HG03060 (cell line): Measurements from ENCODE around the gene PSMD11.
"Not testable (repeated sequence)": the region's sequence is repeated elsewhere in the genome, so short reads cannot be mapped to it uniquely, and the experiment has no call there.

Source experiments
- ATAC-seq: cut with Tn5 transposase; IDR thresholded peaks from one replicate; pipeline ENCODE4 v1.9.1; 2021; ENCODE audit warnings: low read depth, moderate number of reproducible peaks; ENCODE audit not compliant: unreplicated experiment

PSMD11 gene

GRCh38 chr17:32444301-32445073 lies at the start of gene PSMD11:
PSMD11 (plus strand) TSS chr17:32444510; CDS start chr17:32444524, 14 bp downstream.
- peak; percentile 77 for ATAC-seq

- ATAC-seq, result no peak
Measured at GRCh38 chr17:32396343-32396742, 48.0 kb upstream of the PSMD11 start.

- no peak for ATAC-seq
Measured at GRCh38 chr17:32398946-32399345, 45.4 kb upstream of the PSMD11 start.

- not testable (repeated sequence) for ATAC-seq
Measured at GRCh38 chr17:32410085-32410484, 34.2 kb upstream of the PSMD11 start.

- no peak for ATAC-seq
Measured at GRCh38 chr17:32426894-32427293, 17.4 kb upstream of the PSMD11 start.

GRCh38 chr17:32429598-32429997 lies 14.7 kb upstream of the PSMD11 start:
- no peak for ATAC-seq

- no peak for ATAC-seq
Measured at GRCh38 chr17:32440722-32441121, 3.6 kb upstream of the PSMD11 start.

GRCh38 chr17:32441886-32442285 lies 2.4 kb upstream of the PSMD11 start:
- no peak for ATAC-seq

GRCh38 chr17:32443827-32444300 lies 446 bp upstream of the PSMD11 start:
- no peak for ATAC-seq

GRCh38 chr17:32445074-32445415 lies 735 bp downstream of the PSMD11 start:
- peak; percentile 21 for ATAC-seq

GRCh38 chr17:32445497-32445896 lies 1.2 kb downstream of the PSMD11 start:
- ATAC-seq, result no peak

GRCh38 chr17:32445971-32446370 lies 1.7 kb downstream of the PSMD11 start:
- ATAC-seq, result no peak

- no peak for ATAC-seq
Measured at GRCh38 chr17:32446949-32447348, 2.6 kb downstream of the PSMD11 start.

GRCh38 chr17:32449963-32450362 lies 5.7 kb downstream of the PSMD11 start:
- ATAC-seq, result no peak

GRCh38 chr17:32450379-32450778 lies 6.1 kb downstream of the PSMD11 start:
- ATAC-seq, result not testable (repeated sequence)

GRCh38 chr17:32451879-32452278 lies 7.6 kb downstream of the PSMD11 start:
- ATAC-seq, result no peak

GRCh38 chr17:32452281-32452680 lies 8.0 kb downstream of the PSMD11 start:
- ATAC-seq, result no peak

- ATAC-seq, result no peak
Measured at GRCh38 chr17:32453370-32453769, 9.1 kb downstream of the PSMD11 start.

- no peak for ATAC-seq
Measured at GRCh38 chr17:32458371-32458770, 14.1 kb downstream of the PSMD11 start.

GRCh38 chr17:32460054-32460453 lies 15.7 kb downstream of the PSMD11 start:
- ATAC-seq, result no peak

GRCh38 chr17:32461498-32461852 lies 17.2 kb downstream of the PSMD11 start:
- ATAC-seq, result no peak

GRCh38 chr17:32461853-32462617 lies 17.7 kb downstream of the PSMD11 start:
- ATAC-seq, result no peak
